HG02970 (cell line): ENCODE results near the gene PLEKHA1.

Experiments
- ATAC-seq: cut with Tn5 transposase; IDR thresholded peaks from one replicate; pipeline ENCODE4 v1.9.1; 2021; ENCODE audit warnings: mild to moderate bottlenecking, moderate library complexity, moderate number of reproducible peaks; ENCODE audit not compliant: unreplicated experiment, low FRiP score

The PLEKHA1 gene

DNA sequence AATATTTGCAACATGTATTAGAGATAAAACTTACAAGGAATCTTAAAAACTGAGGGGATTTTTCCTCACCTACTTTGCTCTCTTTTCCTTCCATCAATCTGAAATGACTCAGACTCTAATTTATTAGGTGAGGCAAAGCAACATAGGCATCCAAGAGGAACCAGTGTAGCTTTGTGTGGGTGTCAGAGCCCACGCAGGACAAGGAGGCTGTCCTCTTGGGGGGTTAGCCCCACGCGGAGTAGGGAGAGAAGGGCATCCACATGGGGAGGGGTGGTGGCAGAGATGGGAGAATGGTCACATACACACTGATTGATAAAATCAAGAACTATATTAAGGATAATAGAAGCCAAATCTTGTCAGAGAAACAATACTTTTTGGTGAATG, 46.1 kb downstream of the PLEKHA1 start:
- no peak for ATAC-seq

DNA sequence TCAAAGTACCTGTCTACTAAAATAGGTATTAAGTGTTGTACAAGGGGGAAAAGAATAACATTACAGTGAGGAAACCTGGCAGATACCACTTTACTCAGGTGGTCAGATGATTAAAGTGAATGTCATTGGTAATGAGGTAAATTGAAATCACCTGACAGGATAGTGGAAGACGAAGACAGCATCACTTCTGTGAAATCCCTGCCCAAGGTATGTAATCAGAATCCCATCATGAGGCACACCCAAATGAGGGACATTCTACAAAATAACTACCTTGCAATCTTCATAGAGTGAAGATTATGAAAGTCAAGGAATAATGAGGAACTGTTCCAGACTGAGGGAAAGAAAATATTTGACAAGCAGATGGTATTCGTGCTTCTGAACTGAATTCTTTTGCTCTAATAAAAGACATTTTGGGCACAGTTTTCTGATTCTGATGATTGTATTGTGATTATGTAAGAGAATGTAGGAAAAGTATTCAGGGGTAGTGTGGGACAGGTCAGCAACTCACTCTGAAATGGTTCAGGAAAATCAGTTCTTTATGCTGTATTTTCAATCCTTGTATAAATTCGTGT, 46.6 kb downstream of the PLEKHA1 start:
- no peak for ATAC-seq

DNA sequence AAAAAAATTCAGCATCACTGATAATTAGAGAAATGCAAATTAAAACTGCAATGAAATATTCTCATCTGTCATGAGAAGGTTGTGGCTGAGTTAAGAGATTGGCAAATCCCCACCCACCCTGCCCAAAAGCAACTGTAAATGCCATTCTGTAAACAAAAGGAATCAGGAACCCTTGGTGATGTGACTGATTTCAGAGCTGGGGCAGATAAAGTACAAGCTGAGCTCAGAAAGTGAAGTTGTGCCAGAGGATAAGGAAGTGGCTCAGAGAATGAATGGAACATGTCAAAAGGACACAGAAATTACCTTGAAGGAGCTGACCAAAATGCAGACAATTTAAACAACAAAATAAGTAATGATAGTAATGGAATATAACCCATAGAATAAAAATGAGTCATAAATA, 47.2 kb downstream of the PLEKHA1 start:
- ATAC-seq, result no peak

- ATAC-seq, result no peak
Observed at GRCh38 chr10:122422266-122422989, 47.9 kb downstream of the PLEKHA1 start.

DNA sequence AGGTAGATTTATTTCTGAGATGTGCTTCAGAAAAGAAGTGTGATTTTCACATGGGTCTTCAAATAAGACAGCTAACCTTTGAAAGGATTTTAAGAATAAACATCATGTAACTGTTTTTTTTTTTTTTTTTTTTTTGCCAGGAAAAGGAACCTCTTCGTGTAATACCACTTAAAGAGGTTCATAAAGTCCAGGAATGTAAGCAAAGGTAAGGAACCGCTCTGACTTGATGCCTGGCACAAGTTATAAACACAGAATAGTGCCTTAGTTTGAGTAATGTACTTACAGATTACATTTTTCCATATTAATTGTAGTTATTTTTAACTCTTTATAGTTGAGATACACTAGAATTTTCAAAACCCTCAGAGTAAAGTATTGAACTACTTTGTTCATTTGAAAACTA, 49.6 kb downstream of the PLEKHA1 start:
- no peak for ATAC-seq

GRCh38 chr10:122426829-122427228, 52.3 kb downstream of the PLEKHA1 start:
- ATAC-seq, result no peak

DNA sequence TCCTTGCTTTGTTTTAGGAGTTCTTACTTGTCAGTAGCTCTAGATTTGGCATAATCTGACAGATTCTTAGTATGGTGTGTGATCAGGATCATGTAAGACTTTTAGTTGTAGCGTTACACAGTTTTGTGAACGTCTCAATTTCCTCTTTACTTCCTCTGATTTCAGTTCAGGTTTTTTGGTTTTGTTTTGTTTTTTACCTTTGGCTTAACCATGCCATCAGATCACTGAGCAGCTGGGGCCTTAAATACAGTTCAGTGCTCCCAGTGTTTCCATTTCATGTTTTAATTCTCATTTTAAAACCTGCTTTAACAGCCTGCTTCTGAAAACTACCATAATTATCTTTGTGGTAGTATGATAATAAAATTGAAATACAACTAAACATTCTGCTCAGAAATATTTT, 52.8 kb downstream of the PLEKHA1 start:
- no peak for ATAC-seq

DNA sequence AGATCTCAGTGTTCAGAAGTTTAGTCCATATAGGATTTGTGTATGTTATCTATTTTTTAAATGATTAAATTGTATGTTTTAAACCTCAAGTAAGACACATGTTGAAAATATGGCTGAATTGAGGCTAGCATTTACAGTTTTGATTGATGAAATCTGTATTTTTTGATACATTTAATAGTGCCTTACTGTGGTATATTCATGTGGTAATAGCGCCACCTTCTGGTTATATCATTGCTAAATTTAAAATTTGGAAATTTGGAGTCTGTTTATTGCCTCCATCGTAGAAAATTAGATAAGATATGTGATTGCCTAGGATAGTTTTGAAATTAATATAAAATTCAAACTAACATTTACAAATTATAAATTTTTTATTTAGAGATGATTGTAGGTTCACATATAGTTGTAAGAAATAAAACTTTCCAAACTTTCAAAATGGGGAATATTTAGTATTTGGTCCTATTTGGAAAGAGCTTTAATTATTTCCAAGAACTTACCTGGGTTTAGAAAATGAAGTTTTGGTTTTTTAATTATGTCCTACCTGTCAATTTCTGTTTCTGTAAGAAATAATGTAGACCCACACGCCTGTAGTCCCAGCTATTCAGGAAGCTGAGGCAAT, 60.8 kb downstream of the PLEKHA1 start:
- no peak for ATAC-seq

DNA sequence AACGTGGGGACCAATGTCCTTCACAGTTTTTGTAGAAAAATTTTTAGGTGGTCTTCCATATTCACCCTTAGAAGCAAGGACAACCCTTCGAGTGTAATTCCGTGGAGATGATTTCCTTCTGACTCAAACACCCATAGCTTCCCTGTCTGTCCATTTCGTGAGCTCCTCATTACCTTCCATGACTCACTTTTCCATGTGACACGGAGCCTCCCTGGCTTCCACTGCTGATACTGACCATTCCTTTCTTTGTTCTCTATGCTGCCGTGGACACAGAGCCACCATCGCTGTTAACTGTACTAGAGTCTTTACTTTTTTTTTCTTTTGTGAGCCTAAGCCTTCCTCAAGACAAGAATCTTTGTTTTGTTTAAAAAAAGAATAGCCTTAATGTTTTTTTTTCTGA, 67.5 kb downstream of the PLEKHA1 start:
- no peak for ATAC-seq

DNA sequence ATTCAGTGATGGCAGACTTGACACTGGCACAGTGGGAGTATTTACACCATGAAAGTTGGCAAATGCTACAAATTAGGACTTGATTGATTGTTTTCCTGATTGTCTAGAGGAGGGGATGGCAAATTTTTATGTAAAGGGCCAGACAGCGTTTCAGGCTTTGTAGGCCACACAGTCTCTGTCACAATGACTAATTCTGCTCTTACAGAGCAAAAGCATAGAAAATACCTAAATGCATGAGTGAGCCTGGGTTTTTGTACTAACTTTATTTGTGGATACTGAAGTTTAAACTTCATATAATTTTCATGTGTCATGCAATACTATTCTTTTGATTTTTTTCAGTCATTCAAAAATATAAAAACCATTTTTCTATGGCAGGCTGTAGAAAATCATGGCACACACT, 71.0 kb downstream of the PLEKHA1 start:
- ATAC-seq, result no peak

GRCh38 chr10:122445904-122446303, 71.4 kb downstream of the PLEKHA1 start:
- no peak for ATAC-seq

- ATAC-seq, result no peak
Observed at GRCh38 chr10:122446668-122447423, 72.3 kb downstream of the PLEKHA1 start.

DNA sequence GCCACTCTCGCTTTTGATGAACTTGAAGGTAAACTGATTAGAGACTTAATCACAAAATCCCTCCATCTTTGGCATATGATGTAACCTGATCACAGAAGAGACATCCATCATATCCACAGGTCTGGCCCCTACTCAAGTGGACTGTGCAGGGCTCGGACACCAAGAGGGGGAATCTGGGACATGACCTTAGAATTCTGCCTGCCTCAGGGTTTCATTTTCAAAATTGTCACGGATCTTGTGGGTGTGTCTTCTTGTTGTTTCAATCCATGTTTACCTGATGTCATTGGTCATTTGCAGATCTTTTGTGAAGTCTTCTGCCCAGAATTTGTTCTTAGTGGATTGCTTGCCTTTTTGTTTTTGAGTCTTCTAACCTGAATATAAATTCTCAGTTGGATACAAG, 74.1 kb downstream of the PLEKHA1 start:
- no peak for ATAC-seq

DNA sequence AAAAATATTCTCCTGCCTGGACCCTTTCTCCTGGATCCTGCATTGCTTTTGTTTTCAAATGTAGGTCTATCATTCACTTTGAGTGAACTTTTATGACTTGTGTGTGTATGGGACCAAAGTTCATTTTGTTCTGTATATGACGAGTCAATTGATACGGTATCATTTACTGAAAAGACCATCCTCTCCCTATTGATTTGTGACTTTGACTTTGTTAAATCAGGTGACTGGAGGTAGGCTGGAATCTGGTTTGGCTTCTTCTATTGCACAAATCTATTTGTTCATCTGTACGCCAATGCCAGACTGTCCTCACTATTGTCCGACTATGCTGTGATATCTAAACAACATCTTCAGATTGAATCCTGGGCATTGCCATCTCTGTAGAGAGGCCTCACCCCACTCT, 74.6 kb downstream of the PLEKHA1 start:
- no peak for ATAC-seq

- no peak for ATAC-seq
Observed at GRCh38 chr10:122450353-122450990, 76.0 kb downstream of the PLEKHA1 start.

- ATAC-seq, result no peak
Observed at GRCh38 chr10:122454071-122454470, 79.6 kb downstream of the PLEKHA1 start.

- ATAC-seq, result no peak
Observed at GRCh38 chr10:122454603-122455080, 80.1 kb downstream of the PLEKHA1 start, which contains the start of gene ARMS2. ARMS2 (plus strand) TSS chr10:122454653; CDS start chr10:122454728, 75 bp downstream.

DNA sequence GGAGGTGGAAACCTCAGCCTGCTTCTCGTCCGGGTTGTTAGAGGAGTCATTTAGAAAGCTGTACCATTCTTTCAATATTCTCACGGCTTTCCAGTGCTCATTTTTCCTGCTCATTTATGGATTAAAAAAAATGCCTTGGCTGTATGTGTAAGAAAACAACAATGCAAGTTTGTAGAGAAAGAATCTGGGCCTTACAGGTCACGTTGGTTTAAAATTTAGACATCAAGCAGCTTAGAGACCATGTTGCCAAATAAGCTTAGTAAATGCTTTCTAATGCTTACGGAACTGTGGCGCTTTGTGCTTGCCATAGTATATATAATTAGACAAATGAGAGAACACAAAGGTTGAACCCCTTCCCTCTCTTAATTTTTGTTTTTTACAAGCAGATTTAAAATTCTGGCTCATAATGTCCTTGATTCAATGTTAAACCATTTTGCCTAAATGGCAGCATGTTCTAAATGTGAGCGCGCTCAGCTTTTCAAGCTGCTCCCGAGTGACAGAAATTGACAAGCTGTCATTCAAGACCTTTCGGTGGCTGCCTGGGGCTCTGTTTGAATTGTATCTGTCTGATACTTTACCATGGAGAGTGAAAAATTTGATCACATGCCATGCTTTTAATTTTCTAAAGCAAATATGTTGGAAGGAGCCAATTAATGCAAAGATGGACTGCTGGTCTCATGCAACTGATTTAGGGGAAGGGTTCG, 81.0 kb downstream of the PLEKHA1 start:
- no peak for ATAC-seq

DNA sequence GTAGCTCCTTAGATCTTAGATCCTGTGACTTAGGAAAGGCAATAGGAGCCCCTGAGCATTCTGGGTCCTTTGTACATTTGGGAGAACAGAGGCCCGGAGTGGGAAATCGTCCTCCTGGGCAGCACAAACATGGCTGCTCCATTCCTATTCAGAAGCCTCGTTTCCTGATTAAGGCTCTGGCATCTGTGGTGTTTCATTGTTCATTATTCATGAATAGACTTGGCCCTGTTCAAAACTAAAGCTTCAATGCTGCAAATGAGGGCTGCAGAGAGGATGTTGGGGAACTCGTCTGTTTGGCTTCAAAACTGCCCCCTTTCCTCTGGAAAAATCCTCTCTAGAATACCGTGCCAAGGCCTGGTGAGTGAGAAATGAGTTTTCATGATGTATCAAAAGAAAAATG, 83.4 kb downstream of the PLEKHA1 start:
- no peak for ATAC-seq

- no peak for ATAC-seq
Observed at GRCh38 chr10:122458693-122459092, 84.2 kb downstream of the PLEKHA1 start.
